HG03469 (cell line): ENCODE measurements around the gene INPP5F.
"Not testable (repeated sequence)": the region's sequence is repeated elsewhere in the genome, so short reads cannot be mapped to it uniquely, and the experiment has no call there.

Experiments
- ATAC-seq: cut with Tn5 transposase; IDR thresholded peaks from one replicate; pipeline ENCODE4 v1.9.1; 2021; ENCODE audit warnings: mild to moderate bottlenecking, moderate library complexity, moderate number of reproducible peaks; ENCODE audit not compliant: unreplicated experiment

INPP5F gene

DNA sequence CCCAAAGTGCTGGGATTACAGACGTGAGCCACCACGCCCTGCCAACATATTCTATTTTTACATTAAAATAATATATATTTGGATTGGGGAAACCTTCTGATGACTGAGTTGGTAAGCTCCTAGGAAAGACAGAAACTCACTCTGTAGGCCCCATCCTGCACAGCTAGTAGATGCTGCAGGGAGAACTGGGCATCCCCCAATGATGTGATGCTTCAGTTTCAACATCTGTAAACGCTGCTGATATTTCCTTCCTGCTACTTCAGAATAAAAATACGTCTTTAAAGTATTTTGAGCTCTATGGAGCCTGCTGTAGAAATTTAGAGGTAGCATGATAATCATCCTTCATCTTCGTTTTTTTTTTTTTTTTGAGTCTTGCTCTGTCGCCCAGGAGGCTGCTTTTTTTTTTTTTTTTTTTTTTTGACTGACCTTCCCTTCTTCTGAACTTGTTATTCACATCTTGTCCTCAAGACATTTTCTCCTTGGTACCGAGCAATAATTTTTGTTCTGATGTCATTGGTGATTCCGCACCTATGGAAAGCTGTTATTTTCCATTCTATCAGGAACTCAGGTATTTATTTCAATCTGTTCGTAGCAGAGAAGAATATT is 21.8 kb upstream of the INPP5F start:
- ATAC-seq: no peak

DNA sequence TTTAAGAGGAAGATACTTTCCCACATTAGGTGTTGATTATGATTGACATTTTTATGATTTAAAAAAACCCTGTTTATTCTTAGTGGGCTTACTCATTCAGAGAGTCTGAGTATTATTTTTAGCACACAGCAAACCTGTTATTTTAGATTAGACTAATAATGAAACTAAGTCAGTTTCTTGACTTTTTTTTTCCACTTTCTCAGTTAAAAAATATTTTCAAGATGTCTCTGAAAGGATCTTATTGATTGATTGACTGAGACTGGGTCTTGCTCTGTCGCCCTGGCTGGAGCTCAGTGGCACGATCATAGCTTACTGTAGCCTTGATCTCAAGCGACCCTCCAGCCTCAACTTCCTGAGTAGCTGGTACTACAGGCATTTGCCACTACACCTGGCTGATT is 20.4 kb upstream of the INPP5F start:
- no peak for ATAC-seq

DNA sequence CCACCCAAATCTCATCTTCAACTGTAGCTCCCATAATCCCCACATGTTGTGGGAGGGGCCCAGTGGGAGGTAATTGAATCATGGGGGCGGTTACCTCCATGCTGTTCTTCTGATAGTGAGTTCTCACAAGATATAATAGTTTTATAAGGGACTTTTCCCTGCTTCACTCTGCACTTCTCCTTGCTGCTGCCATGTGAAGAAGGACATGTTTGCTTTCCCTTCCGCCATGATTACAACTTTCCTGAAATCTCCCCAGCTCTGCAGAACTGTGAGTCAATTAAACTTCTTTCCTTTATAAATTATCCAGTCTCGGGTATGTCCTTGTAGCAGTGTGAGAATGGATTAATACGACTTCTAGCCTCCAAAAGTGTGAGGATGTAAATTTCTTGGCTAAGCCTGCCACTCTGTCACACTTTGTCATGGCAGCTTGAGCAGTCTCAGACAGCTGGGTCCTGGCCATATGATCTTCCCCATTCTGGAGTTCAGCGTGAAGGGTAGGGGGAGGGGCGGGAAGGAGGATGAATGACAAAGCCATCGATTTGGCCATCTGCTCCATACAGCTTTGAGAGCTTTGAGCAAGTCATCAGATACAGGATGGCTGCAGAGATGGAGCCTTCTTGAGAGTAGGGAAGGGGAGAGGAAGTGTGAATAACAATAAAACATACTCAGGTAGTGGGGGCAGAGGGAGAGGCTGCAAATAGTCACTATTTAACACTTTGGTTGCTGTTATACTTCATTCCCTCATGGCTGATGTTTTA is 19.1 kb upstream of the INPP5F start:
- no peak for ATAC-seq

DNA sequence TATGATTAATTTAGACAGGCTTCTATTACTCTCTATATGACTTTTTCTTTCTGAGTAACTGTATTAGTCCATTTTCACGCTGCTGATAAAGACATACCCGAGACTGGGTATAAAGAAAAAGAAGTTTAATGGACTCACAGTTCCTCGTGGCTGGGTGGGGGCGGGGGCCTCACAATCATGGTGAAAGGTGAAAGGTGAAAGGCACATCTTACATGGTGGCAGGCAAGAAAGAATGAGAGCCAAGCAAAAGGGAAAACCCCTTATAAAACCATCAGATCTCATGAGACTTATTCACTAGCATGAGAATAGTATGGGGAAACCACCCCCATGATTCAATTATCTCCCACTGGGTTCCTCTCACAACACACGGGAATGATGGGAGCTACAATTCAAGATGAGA is 18.5 kb upstream of the INPP5F start:
- ATAC-seq: not testable (repeated sequence)

DNA sequence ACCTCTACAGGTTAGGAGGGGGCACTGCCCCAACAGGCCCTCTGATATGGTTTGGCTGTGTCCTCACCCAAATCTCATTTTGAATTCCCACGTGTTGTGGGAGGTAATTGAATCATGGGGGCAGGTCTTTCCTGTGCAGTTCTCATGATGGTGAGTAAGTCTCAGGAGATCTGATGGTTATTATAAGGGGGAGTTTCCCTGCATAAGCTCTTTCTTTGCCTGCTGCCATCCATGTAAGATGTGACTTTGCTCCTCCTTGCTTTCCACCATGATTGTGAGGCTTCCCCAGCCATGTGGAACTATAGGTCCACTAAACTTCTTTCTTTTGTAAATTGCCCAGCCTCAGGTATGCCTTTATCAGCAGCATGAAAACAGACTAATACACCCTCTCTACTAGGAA is 14.9 kb upstream of the INPP5F start:
- not testable (repeated sequence) for ATAC-seq

DNA sequence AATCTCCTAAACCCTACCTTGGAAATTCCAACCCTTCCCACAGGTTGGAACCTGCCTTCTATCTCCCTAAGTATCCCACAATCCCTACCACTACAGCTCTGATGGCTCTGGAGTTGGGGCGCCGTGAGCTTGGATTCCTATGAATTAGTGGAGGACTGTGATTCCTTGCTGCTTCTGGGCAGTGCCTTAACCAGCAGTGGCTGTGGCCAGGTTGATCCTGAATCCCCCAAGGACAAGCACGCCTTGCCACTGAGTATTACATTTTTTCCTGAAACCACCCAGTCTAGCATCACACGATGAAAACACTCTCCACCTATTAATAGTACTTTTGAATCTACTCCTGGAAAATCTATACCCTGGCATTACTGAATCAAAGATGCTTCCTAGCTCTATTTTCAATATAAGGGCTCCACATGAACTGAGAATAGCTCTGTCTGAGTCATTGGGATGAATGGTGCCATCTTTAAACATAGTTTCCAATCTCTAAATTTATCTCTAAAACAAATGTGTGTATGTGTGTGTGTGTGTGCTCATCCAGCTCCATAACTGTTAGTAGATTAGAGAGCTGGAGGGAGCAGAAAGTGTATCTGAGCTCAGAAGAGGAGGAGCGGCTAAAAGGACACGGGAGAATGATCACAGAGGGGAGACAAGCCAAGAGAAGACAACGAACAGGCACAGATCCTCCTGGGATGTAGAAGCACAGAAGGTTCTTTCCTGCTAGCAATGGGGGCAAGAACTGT is 11.9 kb upstream of the INPP5F start:
- ATAC-seq: no peak

DNA sequence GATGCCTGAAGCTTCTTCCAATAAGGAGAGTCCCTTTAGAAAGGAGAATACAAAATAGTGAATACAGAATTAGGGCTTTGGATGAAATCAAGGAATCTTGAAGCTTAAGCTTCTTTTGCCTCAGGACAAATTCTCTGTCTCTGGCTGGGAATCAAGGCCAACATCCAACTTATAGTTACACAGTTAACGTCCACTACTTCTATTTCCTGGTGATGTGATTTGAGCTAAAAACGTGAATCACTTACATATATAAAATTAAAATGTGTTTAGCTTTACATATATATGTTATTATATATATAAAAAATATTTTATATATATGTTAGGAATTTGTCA is 11.4 kb upstream of the INPP5F start:
- ATAC-seq: no peak

DNA sequence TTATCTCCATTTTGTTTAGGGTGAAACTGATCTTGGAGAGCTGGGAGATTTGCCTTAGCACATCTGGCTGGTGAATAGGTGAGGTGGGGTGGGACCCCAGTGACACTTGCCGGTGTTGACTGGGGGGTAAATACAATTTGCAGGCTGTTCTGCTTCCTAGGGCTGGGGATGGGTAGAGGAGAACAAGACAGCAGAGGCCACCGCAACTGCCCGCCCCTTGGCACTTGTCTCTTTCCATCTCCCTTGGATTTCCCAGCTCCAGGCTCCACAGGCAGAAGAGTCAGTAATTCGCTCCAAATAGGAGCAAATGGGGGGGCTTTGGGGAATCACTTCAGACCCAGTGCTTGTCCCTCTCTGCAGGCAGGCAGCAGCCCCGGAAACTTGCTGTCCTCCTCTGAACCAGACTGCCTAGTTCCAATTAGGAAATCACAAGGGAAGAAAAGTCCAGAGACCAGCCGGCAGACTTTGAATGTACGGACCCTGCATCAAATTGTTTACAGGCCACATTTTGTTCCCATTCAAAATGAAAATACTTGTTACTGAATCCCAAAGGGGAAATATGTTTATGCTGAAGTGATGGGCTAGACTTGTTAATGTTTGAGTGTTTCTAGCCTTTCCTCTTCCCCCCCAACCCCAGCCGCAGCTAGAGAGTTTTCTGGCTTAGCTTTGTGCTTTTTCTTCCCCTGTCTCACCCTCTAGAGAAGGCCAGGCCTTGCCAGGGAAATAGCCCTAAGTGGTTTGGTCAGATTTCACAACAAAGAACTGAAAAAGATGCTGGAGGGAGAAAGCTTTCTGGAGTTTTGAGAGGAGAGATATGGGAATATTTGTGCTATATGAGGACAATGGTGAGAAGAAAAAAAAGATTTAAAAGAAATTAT is 10.0 kb upstream of the INPP5F start:
- no peak for ATAC-seq

DNA sequence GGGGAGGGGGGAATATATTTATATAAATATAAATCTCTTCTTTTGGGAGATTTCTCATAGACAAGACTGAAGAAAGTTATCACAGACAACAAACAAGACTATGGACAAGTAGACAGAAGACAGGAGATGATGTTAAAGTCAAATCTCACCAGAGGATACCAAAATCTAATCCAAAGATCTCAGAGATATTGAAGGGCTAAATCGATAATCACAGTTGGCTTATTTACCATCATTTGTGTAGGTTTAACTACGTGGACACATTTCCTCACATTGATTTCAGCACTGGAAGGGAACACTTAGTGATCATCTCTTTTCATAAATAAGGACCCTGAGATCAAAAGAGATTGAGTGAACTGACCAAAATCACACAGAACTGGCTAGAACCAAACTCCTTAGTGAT is 2.7 kb upstream of the INPP5F start:
- ATAC-seq: no peak

DNA sequence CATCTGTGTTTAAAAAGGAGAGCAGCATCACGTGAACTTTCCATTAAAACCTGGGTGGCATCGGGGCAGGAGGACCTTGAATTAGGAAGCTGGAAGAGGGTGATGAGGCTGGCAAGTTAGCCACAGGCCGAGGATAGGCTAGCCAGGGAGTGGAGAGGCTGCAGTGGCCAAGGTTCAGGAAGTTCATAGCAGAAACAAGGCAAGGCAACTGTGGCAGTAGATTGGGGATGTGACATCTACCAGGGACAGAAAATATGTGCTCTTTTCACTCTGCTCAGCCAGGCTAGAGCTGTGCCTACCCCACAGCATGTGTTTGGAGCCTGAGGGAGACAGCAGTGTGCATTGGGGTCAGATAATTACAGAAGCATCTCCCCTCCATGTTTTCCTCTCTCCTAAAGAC is 2.2 kb upstream of the INPP5F start:
- no peak for ATAC-seq

DNA sequence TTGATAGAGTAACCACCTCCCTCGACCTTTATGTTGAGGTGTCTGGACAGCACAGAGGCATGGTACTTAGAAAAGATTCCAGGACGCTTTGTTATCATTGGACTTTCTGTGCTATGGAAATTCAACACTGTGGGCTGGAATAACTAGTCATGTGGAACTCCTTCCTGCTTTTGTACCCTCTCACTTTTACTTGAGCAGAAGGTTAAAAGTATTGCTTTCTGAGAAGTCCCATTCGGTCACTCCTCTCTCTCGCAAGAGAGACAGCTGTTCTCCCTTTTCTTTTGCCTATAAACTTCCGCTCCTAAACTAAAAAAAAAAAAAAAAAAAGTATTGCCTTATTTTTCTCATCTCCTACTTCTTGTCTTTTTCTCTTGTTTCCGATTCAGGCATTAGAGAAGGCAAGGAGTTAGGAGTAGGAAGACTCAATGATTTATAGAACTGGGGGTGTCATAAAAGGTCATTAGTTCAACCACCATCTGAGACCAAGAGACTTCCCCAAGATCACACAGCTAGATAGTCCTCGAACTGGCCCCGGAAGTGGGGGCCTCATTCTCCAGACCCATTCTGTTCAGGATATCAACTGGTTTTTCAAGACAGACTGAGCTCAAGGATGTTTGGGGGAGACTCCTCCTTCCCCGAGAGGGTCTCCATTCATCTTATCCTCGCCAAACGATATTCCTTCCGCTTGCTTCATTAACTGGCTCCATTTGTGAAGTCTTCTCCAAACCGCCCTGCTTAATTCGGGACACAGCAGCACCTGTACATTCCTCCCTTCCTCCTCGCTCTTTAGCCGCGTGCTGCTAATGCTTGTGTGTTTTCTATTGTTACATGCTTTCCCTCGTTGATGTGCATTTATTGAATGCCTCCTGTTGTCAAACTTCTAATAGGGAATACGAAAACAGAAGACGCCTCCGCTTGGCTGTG is 995 bp upstream of the INPP5F start:
- ATAC-seq: no peak

DNA sequence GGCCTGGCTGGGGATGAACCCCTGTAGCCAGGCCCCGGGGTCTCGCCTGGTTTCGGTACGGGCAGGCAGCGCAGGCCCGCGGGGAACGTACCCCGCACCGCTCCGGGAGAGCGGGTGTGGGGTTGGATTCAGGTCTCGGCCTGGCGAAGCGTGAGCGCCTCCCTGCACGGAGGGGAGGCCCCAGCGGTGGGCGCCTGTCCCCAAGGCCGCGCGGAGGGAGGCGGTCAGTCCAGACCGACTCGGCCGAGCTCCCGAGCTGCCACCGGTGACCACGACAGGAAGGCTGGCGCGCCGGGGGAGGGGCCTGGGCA is 378 bp upstream of the INPP5F start:
- no peak for ATAC-seq

DNA sequence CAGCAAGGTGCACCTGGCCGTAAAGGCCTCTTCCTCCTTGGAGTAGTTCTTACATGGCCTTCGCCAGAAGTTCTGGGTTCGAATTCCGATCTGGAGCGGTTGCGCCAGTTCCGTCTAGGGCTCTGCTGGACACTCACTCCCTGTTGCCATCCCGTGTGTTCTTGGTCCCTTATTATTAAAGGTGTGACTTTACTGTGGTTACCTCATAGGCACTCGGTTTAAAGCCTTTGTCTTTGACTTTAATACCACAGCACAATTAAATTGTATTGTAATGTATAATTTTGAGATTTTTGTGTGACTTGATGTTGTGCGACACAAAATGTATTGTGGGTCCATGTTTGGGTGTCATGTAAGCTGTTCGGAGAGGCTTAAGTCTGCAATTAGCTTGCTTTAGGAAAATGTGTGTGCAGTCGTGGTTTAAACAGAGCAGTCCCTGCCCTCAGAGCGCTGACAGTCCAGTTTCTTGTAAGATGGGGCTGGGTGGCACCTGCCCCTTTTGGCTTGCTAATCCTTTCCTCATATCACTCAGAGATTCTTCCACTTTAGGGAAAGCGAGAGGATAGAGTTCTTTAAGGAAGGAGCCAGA is 919 bp downstream of the INPP5F start:
- no peak for ATAC-seq

DNA sequence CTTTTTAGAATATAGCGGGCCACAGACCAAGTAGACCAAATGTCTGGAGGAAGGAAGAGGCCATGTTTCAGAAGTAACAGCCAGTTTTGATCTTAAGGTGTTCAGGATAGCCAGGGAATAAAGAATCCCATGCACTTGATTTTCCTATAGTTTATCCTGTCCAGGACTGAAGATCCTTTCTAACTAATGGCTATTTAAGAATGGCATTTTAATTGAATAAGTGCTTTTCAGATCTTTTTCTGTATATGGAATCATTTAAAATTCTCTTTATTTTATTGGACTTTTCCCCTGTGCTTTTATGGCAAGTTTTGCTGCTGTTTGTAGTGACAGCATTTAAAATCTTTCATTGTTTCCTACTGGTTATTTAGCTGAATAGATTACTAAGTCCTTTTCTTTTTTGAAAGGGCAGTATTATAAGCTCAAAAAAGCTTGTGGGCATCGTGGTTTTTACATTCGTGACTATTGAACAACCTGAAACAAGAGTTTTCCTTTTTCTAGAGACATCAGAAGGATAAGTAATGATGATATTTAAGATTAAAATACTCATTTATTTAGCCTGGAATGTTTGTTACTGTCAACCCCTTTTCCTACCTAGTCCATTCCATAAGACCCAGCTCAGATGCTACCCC is 2.4 kb downstream of the INPP5F start:
- ATAC-seq: no peak

DNA sequence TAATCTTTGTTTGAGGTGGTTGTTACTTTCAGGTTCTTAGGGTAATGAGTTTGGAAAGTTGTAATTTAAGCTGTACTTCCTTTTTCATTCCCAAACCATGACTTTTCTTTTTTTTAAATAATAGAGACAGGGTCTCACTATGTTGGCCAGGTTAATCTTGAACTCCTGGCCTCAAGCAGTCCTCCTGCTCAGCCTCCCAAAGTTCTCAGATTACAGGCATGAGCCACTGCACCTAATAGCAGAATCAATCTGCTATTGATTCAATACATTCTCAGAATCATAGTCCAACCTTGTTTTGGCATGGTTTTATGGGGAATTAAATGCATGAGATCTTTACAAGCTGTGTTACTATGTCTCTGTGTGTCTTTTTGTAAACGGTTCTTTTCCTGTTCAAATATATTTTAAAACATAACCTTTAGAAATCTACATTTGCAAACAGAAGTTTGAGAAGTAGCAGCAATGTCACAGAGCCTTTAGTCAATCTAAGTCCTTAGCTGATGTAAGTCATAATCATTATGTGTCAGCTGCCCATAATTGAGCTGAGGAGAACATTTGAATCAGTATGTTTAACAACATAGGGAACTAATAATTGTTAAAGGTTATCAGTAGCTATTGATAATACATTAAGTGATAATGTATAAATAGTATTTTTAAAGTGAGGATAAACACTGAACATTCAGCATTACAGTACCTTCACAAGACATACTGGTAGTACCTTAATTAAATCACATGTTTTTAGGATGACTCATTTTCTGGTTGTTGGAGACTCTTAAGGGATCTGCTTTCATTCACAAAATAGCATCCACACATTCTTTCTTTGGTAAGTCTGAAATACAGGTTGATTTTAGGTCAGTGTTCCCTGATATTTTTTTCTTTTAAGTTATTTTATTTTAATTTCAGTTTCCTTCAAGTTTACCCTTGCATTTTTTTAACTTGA is 8.8 kb downstream of the INPP5F start:
- no peak for ATAC-seq

DNA sequence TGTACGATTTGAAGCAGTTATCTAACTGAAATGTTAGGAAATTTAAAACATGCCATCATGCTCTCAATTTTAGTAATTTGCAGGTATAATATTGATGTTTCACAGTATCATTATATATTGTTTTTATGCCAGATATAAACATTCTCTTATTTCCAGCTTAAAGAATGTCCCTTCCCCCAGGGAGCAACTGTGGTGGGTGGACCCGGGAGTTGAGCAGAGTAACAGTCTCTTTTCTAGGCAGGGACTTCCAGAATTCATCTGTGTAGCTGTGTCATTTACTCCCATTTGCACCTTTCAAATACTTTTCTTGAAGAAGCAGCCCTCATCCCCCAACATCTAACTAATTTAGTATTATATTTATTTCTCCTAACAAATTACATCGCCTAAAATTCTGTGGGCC is 9.6 kb downstream of the INPP5F start:
- no peak for ATAC-seq

DNA sequence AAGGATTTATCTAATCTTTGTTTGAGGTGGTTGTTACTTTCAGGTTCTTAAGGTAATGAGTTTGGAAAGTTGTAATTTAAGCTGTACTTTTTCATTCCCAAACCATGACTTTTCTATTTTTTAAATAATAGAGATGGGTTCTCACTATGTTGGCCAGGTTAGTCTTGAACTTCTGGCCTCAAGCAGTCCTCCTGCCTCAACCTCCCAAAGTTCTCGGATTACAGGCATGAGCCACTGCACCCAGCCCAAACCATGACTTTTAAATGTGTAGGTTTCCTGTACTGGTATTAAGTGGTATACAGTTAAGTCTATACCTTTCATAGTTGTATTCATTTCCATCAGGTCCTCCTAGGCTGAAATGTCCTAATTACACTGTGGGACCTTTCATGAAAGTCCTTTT is 10.4 kb downstream of the INPP5F start:
- no peak for ATAC-seq

DNA sequence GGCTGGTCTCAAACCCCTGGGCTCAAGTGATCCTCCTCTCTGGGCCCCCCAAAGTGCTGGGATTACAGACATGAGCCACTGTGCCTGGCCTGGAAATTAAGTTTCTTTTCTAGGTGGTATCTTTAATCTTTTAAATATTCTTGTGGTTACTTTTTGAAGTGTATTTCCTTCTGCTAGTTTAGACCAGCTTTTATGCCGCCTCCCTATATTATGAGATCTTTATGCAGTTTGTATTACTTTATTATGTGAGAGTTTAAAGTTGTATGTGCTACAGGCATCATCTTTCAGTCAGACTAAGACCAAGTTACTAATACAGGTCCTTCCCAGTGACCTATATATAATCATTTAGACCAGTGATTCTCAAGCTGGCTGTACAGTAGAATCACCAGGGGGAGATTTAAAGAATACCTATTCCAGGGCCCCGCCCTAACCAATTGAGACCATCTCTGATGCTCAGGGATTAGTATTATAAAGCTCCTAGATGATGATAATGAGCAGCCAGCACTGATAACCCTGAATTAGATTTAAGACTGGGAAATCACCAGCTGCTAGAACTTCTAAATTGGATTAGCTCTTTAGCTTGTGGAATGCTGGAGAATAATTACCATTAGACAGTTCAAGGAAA is 11.3 kb downstream of the INPP5F start:
- no peak for ATAC-seq
